ENCODE measurements around the gene ITPR1. TPM values are rescaled to one million over a fixed set of nuclear protein-coding genes. Genes with fewer than 3 reads are reported as not detected.

Gene ITPR1
- total RNA-seq, 1 donor from 2014 or later = 6.7 TPM

GRCh38 chr3:4549896-4550295 is 56.7 kb downstream of the ITPR1 start:
- Histone ChIP-seq H3K4me2 (ENCODE audit: low read length) (no peak overlapping the region), H3K4me1 (ENCODE audit: insufficient read depth, low read length) (no peaks in the 10 kb centered on the region), H3K36me3 (ENCODE audit: insufficient read depth, low read length) (no peaks in the 10 kb centered on the region), H3K79me2 (ENCODE audit: insufficient read depth, low read length) (no peaks in the 10 kb centered on the region), H3K4me3 (ENCODE audit: insufficient read depth, low read depth, low read length) (no peak overlapping the region), H3K27ac (ENCODE audit: low read depth, low read length) (no peak overlapping the region), H3K9me3 (ENCODE audit: insufficient read depth, low read depth, low read length) (no peaks in the 10 kb centered on the region), H3K27me3 (ENCODE audit: insufficient read depth, low read length) (no peaks in the 10 kb centered on the region), H3K9ac (ENCODE audit: low read length) (no peak overlapping the region), H4K20me1 (ENCODE audit: insufficient read depth, low read length) (no peaks in the 10 kb centered on the region), H2AFZ (ENCODE audit: low read depth, low read length) (no peak overlapping the region)
- DNase-seq (ENCODE audit: low read depth) = no peak
- no peak for FAIRE-seq
- Mint-ChIP-seq H3K4me1 (ENCODE audit: low read depth, unreplicated experiment) (no peaks in the 10 kb centered on the region), H3K9me3 (ENCODE audit: unreplicated experiment) (no peaks in the 10 kb centered on the region), H3K27me3 (ENCODE audit: low read depth, unreplicated experiment) (peaks cover 6% of the 10 kb centered on the region), H3K36me3 (ENCODE audit: low read depth, unreplicated experiment) (no peaks in the 10 kb centered on the region), H3K27ac (ENCODE audit: unreplicated experiment) (no peak overlapping the region), H3K4me3 (ENCODE audit: unreplicated experiment) (no peak overlapping the region)
- no peak for TF ChIP-seq EZH2 (IDR thresholded peaks at IDR 0.05; ENCODE audit: insufficient read depth, low read length)
- no peak for TF ChIP-seq CTCF (IDR thresholded peaks at IDR 0.05; ENCODE audit: insufficient read depth, low read depth, low read length)

- no peaks in the 10 kb centered on the region for H3K4me1 Mint-ChIP-seq (ENCODE audit: low read depth, unreplicated experiment)
- H3K4me3 Mint-ChIP-seq (ENCODE audit: unreplicated experiment) = no peak overlapping the region
- Histone ChIP-seq H3K9me3 (ENCODE audit: insufficient read depth, low read depth, low read length) (no peaks in the 10 kb centered on the region), H3K4me2 (ENCODE audit: low read length) (no peak overlapping the region), H3K9ac (ENCODE audit: low read length) (no peak overlapping the region), H3K36me3 (ENCODE audit: insufficient read depth, low read length) (no peaks in the 10 kb centered on the region), H3K27me3 (ENCODE audit: insufficient read depth, low read length) (no peaks in the 10 kb centered on the region), H3K4me3 (ENCODE audit: insufficient read depth, low read depth, low read length) (no peak overlapping the region), H4K20me1 (ENCODE audit: insufficient read depth, low read length) (no peaks in the 10 kb centered on the region), H3K79me2 (ENCODE audit: insufficient read depth, low read length) (no peaks in the 10 kb centered on the region), H3K27ac (ENCODE audit: low read depth, low read length) (no peak overlapping the region), H3K4me1 (ENCODE audit: insufficient read depth, low read length) (no peaks in the 10 kb centered on the region), H2AFZ (ENCODE audit: low read depth, low read length) (no peak overlapping the region)
- no peaks in the 10 kb centered on the region for H3K9me3 Mint-ChIP-seq (ENCODE audit: unreplicated experiment)
- DNase-seq (ENCODE audit: low read depth) (no peak), FAIRE-seq (no peak)
- no peaks in the 10 kb centered on the region for H3K36me3 Mint-ChIP-seq (ENCODE audit: low read depth, unreplicated experiment)
- H3K27me3 Mint-ChIP-seq (ENCODE audit: low read depth, unreplicated experiment) = peaks cover 6% of the 10 kb centered on the region
- TF ChIP-seq CTCF (IDR thresholded peaks at IDR 0.05; ENCODE audit: insufficient read depth, low read depth, low read length) = no peak
- no peak for TF ChIP-seq EZH2 (IDR thresholded peaks at IDR 0.05; ENCODE audit: insufficient read depth, low read length)
- H3K27ac Mint-ChIP-seq (ENCODE audit: unreplicated experiment) = no peak overlapping the region
Measured at GRCh38 chr3:4551051-4551711, 58.0 kb downstream of the ITPR1 start.

- no peak overlapping the region for H3K9ac ChIP-seq (ENCODE audit: low read length)
- H3K9me3 Mint-ChIP-seq (ENCODE audit: unreplicated experiment) = no peaks in the 10 kb centered on the region
- H3K27me3 ChIP-seq (ENCODE audit: insufficient read depth, low read length) = no peaks in the 10 kb centered on the region
- H3K79me2 ChIP-seq (ENCODE audit: insufficient read depth, low read length) = no peaks in the 10 kb centered on the region
- no peaks in the 10 kb centered on the region for H3K4me1 ChIP-seq (ENCODE audit: insufficient read depth, low read length)
- H3K36me3 Mint-ChIP-seq (ENCODE audit: low read depth, unreplicated experiment) = no peaks in the 10 kb centered on the region
- no peak overlapping the region for H3K4me2 ChIP-seq (ENCODE audit: low read length)
- FAIRE-seq (no peak), DNase-seq (ENCODE audit: low read depth) (no peak)
- H3K4me3 ChIP-seq (ENCODE audit: insufficient read depth, low read depth, low read length) = no peak overlapping the region
- H4K20me1 ChIP-seq (ENCODE audit: insufficient read depth, low read length) = no peaks in the 10 kb centered on the region
- no peaks in the 10 kb centered on the region for H3K9me3 ChIP-seq (ENCODE audit: insufficient read depth, low read depth, low read length)
- TF ChIP-seq EZH2 (IDR thresholded peaks at IDR 0.05; ENCODE audit: insufficient read depth, low read length) (no peak), CTCF (IDR thresholded peaks at IDR 0.05; ENCODE audit: insufficient read depth, low read depth, low read length) (no peak)
- H3K4me3 Mint-ChIP-seq (ENCODE audit: unreplicated experiment) = no peak overlapping the region
- no peaks in the 10 kb centered on the region for H3K36me3 ChIP-seq (ENCODE audit: insufficient read depth, low read length)
- H3K27me3 Mint-ChIP-seq (ENCODE audit: low read depth, unreplicated experiment) = peaks cover 4% of the 10 kb centered on the region
- H3K27ac ChIP-seq (ENCODE audit: low read depth, low read length) = no peak overlapping the region
- no peak overlapping the region for H3K27ac Mint-ChIP-seq (ENCODE audit: unreplicated experiment)
- H3K4me1 Mint-ChIP-seq (ENCODE audit: low read depth, unreplicated experiment) = no peaks in the 10 kb centered on the region
- H2AFZ ChIP-seq (ENCODE audit: low read depth, low read length) = no peak overlapping the region
Measured at GRCh38 chr3:4551794-4552442, 58.8 kb downstream of the ITPR1 start.
